Spleen (tissue), 11 donors: Measurements from ENCODE around the gene HAAO. TPM values are rescaled to one million over a fixed set of nuclear protein-coding genes. Genes with fewer than 3 reads are reported as not detected.

ENCODE experiments used
- DNase-seq: peaks from one replicate; pipeline ENCODE4 v3.0.0-alpha.2; 2020
- H3K27ac ChIP-seq, 8 donors: fragments of 200-600 bp; sonication (generic) in 7 of 8; 1 replicate in 4 of 8; 2 replicates in 4 of 8; pipeline versions ENCODE4 v1.5.0 to v1.8.0; 2016 to 2021; ENCODE audit warnings: inconsistent platforms in 4 of 8, mild to moderate bottlenecking in 4 of 8, moderate library complexity in 1 of 8
- H3K27me3 ChIP-seq, 7 donors: fragments of 200-600 bp; sonication (generic) in 6 of 7; replicated peaks in 1 of 7; 1 replicate in 4 of 7; 2 replicates in 3 of 7; pipeline versions ENCODE4 v1.5.0 to v1.8.0; 2016 to 2021; ENCODE audit warnings: inconsistent platforms in 3 of 7, mild to moderate bottlenecking in 1 of 7
- H3K36me3 ChIP-seq, 6 donors: fragments of 200-600 bp; sonication (generic) in 5 of 6; 1 replicate in 4 of 6; 2 replicates in 2 of 6; pipeline versions ENCODE4 v1.5.0 to v1.8.0; 2016 to 2021; ENCODE audit warnings: inconsistent platforms in 2 of 6
- H3K4me1 ChIP-seq, 6 donors: fragments of 200-600 bp; sonication (generic) in 5 of 6; 1 replicate in 3 of 6; 2 replicates in 3 of 6; pipeline versions ENCODE4 v1.5.0 to v1.8.0; 2016 to 2021; ENCODE audit warnings: inconsistent platforms in 3 of 6
- H3K4me3 ChIP-seq, 8 donors: fragments of 200-600 bp; sonication (generic) in 7 of 8; 1 replicate in 4 of 8; 2 replicates in 4 of 8; pipeline versions ENCODE4 v1.5.0 to v1.8.0; 2016 to 2021; ENCODE audit warnings: inconsistent platforms in 4 of 8, mild to moderate bottlenecking in 4 of 8, moderate library complexity in 2 of 8
- H3K9me3 ChIP-seq, 8 donors: fragments of 200-600 bp; sonication (generic) in 7 of 8; 1 replicate in 4 of 8; 2 replicates in 4 of 8; pipeline versions ENCODE4 v1.5.0 to v1.8.0; 2016 to 2021; ENCODE audit warnings: inconsistent platforms in 4 of 8
- CTCF ChIP-seq, 11 experiments: fragments of 200-600 bp in 7 of 11; fragments of 450-650 bp in 4 of 11; sonication (generic) in 4 of 11; IDR thresholded peaks in 8 of 11; conservative IDR thresholded peaks in 3 of 11; 1 replicate in 7 of 11; 2 replicates in 4 of 11; pipeline versions ENCODE4 v1.4.0 to v1.8.0; 2016 to 2021; ENCODE audit warnings: antibody characterized with exemption in 11 of 11, inconsistent platforms in 4 of 11, mild to moderate bottlenecking in 1 of 11
- POLR2A ChIP-seq, 3 donors: fragments of 450-650 bp; IDR thresholded peaks; one replicate each; pipeline ENCODE4 v1.5.1; 2017; ENCODE audit warnings: antibody characterized with exemption in 3 of 3, mild to moderate bottlenecking in 1 of 3
- POLR2AphosphoS5 ChIP-seq, 3 donors: sonication (generic); formaldehyde crosslinking; IDR thresholded peaks; one replicate each; pipeline ENCODE4 v1.5.1; 2017; ENCODE audit warnings: antibody characterized with exemption in 3 of 3
- WGBS, 5 donors: extraction: QIAGEN DNeasy Blood & Tissue Kit in 3 of 5; methylation state at CpG; one replicate each; pipeline versions ENCODE4 v1.1.5 to v1.1.7; 2013 to 2018; 5-methylcytosine and 5-hydroxymethylcytosine counted together
- intact Hi-C: fragments of 100-400 bp; cut with DNase I; formaldehyde crosslinking; loops from one replicate; pipeline ENCODE4 v1.15.0; 2023; ENCODE audit warnings: low total_unique reads
- polyA plus RNA-seq, 3 donors: library from polyadenylated mRNA; stranded (reverse); fragments of 200-250 nt; gene quantifications; one replicate each; pipeline ENCODE4 v1.2.1, GENCODE V29; 2013
- total RNA-seq, 7 donors: library from RNA; depleted of rRNA in 3 of 7; stranded (reverse); fragments of >200 nt in 3 of 7; fragmentation: NEBNext Ultra II Directional in 4 of 7; extraction: Animal tissue kit (Norgen Biotek cat#: 25700) in 4 of 7; gene quantifications; one replicate each; pipeline versions ENCODE4 v1.1.0 to v1.2.1, GENCODE V29; 2016 to 2021
- donor health status: healthy with polysubstance abuse.
- donor health status: DM: no; HTN: no; CAD: no; lungs with moderate emphysema.
- donor health status: DM: no; HTN: no; CAD: no.
- donor health status: Bipolar disorder and iron deficiency.
- donor health status: healthy.
- donor health status: DM: no; HTN: no; CAD: no.
- donor health status: DM: yes; HTN: yes; CAD: no.

Gene HAAO
- total and polyA plus RNA-seq, 10 donors = 2.4 to 12.3 (median 8.0) TPM

GRCh38 chr2:42787788-42788477, 4.5 kb downstream of the HAAO start:
- 56 to 80% (median 75%) methylated on average over 10 to 12 of the region's 12 CpGs for WGBS, 5 donors
- Histone ChIP-seq H3K36me3 (peaks cover 0 to 14% (median 0%) of the 10 kb centered on the region in 6 donors), H3K27ac (no peak overlapping the region), H3K4me3 (no peak overlapping the region), H3K27me3 (peaks cover 0 to 12% (median 6%) of the 10 kb centered on the region in 7 donors), H3K9me3 (no peaks in the 10 kb centered on the region), H3K4me1 (peaks cover 0 to 17% (median 8%) of the 10 kb centered on the region in 6 donors)
- intact Hi-C loops = no loop called here
- TF ChIP-seq POLR2A (IDR thresholded peaks at IDR 0.05) = no peak
- no peak for TF ChIP-seq POLR2AphosphoS5 (IDR thresholded peaks at IDR 0.05)
- no peak for TF ChIP-seq CTCF (IDR thresholded peaks at IDR 0.05 in 8 of 11, conservative IDR thresholded peaks at IDR 0.05 in 3 of 11)
- DNase-seq = no peak

DNA sequence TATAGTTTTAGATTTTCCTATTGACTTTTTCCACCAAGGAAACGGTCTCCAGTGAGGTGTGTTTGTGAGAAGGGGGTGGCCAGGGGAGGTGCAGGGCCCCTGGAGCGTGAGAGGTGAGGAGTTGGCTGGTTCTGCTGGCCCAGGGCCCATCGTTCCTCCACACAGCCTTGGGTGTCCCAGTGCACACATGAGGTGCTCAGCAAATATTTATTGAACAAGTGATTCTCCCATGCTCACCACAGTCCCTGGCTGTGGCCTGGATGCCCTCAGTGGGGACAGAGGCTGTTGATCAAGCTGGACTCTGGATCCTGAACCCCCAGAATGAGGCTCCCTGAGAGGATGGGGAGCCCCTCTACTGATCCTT, 5.0 kb downstream of the HAAO start:
- Histone ChIP-seq H3K9me3 (no peaks in the 10 kb centered on the region), H3K36me3 (peaks cover 0 to 18% (median 0%) of the 10 kb centered on the region in 6 donors), H3K4me1 (peaks cover 0 to 12% (median 8%) of the 10 kb centered on the region in 6 donors), H3K4me3 (no peak overlapping the region), H3K27me3 (peaks cover 0 to 7% (median under 1%) of the 10 kb centered on the region in 7 donors), H3K27ac (no peak overlapping the region)
- no peak for DNase-seq
- intact Hi-C loops = no loop called here
- WGBS, 5 donors = 84 to 95% (median 90%) methylated on average over 3 of the region's 3 CpGs
- TF ChIP-seq POLR2A (IDR thresholded peaks at IDR 0.05) (no peak), POLR2AphosphoS5 (IDR thresholded peaks at IDR 0.05) (no peak)

DNA sequence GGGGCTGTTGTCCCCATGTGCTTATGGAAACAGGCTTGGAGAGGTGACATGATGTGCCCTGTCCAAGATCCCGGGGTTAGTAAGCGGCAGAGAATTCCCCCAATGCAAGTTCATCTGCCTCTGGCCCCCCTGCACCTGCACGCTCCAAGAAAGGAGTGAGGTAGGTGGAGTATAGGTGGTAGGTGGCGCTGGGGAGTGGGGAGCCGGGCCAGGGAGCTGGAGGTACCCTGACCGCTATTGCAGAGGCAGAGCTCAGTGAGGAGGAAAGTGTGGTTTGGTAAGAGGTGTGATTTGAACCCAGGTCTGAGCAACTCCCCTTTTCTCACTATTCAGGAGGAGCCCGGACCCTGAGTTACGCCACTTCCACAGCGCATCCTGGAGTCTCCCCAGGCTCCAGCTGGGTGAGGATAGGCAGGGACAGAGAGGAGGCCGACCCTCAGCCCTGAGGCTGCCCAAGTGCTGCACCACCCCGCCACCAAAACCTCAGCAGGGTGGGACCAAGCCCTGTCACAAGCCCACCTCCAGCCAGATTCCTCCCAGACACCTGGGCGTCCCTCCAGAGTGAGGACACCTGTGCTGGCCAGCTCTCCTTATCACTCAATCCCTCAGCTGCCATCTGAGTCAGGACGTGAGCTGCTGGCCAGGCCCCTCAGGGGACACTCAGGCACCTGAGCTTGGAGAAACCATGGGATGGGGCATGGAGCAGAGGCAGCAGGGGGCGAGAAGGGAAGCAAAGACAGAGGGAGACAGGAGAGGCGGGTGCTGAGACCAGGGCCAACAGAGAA, 5.6 kb downstream of the HAAO start:
- intact Hi-C loops = no loop called here
- peaks cover 0 to 18% (median 0%) of the 10 kb centered on the region in 6 donors for H3K36me3 ChIP-seq
- H3K27ac ChIP-seq = no peak overlapping the region
- H3K4me1 ChIP-seq = peaks cover 0 to 6% (median 4%) of the 10 kb centered on the region in 6 donors
- H3K27me3 ChIP-seq = peaks cover 0 to under 1% (median 0%) of the 10 kb centered on the region in 7 donors
- no peaks in the 10 kb centered on the region for H3K9me3 ChIP-seq
- WGBS, 5 donors = 81 to 93% (median 85%) methylated on average over 15 of the region's 15 CpGs
- H3K4me3 ChIP-seq = no peak overlapping the region
- DNase-seq = no peak
- no peak for TF ChIP-seq POLR2AphosphoS5 (IDR thresholded peaks at IDR 0.05)
- no peak for TF ChIP-seq POLR2A (IDR thresholded peaks at IDR 0.05)
- TF ChIP-seq CTCF (IDR thresholded peaks at IDR 0.05 in 8 of 11, conservative IDR thresholded peaks at IDR 0.05 in 3 of 11) = no peak

- TF ChIP-seq CTCF (IDR thresholded peaks at IDR 0.05 in 8 of 11, conservative IDR thresholded peaks at IDR 0.05 in 3 of 11) = no peak
- TF ChIP-seq POLR2A (IDR thresholded peaks at IDR 0.05) = no peak
- no peak for TF ChIP-seq POLR2AphosphoS5 (IDR thresholded peaks at IDR 0.05)
- no peaks in the 10 kb centered on the region for H3K27me3 ChIP-seq
- H3K36me3 ChIP-seq = peaks cover 0 to 18% (median 0%) of the 10 kb centered on the region in 6 donors
- H3K4me1 ChIP-seq = no peaks in the 10 kb centered on the region
- H3K4me3 ChIP-seq = no peak overlapping the region
- WGBS, 5 donors = 75 to 89% (median 84%) methylated on average over 6 to 7 of the region's 7 CpGs
- intact Hi-C loops = no loop called here
- H3K9me3 ChIP-seq = peaks cover 0 to 22% (median 6%) of the 10 kb centered on the region in 8 donors
- no peak for DNase-seq
- H3K27ac ChIP-seq = no peak overlapping the region
These were observed 8.0 kb downstream of the HAAO start for GRCh38 chr2:42784204-42784880.
